Measurements from ENCODE around the gene NXPH3.
"Not testable (repeated sequence)": the region's sequence is repeated elsewhere in the genome, so short reads cannot be mapped to it uniquely, and the experiment has no call there.

NXPH3 gene

GRCh38 chr17:49575679-49576087, at the start of gene NXPH3:
Gene NXPH3 (plus strand): TSS chr17:49575871. CDS start chr17:49576220, 349 bp downstream.
- DNase-seq, result peak; percentile 78

- DNase-seq, result no peak
These were observed 47.6 kb upstream of the NXPH3 start for GRCh38 chr17:49527927-49528651.

- no peak for DNase-seq
These were observed 46.7 kb upstream of the NXPH3 start for GRCh38 chr17:49528966-49529365.

DNA sequence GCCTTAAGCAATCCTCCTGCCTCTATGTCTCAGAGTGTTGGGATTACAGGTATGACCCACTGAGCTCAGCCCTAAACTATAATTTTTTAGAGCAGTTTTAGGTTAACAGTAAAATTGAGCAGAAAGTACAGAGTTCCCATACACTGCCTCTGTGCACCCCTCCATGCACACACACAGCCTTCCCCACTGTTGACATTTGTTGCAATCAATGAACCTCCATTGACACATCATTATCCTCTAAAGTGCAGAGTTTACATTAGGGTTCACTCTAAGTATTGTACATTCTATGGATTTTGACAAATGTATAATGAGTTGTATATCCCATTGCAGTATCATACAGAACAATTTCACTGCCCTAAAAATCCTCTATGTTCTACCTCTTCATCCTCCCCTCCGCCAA, 45.6 kb upstream of the NXPH3 start:
- no peak for DNase-seq

GRCh38 chr17:49543860-49544259, 31.8 kb upstream of the NXPH3 start:
- DNase-seq, result no peak

DNA sequence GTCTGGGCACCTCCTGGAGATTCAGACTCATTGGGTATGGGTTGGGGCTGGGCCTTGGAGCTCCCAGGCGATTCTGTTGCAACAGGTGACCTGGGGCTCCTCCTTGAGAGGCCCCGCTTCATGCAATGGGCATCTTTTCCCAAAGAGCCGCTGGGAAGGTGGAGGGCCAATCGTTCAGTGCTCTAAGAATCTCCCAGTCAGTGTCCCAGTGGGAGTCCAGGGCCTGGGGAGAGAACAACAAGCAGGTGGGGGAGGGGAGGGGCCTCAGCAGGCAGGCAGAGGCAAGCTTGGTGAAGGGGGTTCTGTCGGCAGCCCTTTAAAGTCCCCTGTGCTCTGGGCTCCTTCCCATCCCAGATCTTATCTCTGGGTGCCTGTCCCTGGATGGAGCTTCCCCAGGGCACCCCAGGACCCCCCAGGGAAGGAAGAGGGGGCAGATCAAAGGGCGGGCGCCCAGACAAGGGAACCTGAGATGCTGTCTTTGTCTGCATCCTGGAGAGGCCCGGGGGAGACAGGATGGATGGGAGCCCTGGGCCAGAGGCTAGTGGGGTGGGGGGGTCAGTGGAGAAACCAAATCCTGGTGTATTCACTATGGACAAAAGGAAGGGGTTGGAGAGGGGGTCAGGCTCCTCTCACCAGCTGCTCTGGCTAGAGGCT, 30.5 kb upstream of the NXPH3 start:
- no peak for DNase-seq

GRCh38 chr17:49545806-49546545, 29.7 kb upstream of the NXPH3 start:
- no peak for DNase-seq

GRCh38 chr17:49546546-49547535, 28.8 kb upstream of the NXPH3 start:
- no peak for DNase-seq

DNA sequence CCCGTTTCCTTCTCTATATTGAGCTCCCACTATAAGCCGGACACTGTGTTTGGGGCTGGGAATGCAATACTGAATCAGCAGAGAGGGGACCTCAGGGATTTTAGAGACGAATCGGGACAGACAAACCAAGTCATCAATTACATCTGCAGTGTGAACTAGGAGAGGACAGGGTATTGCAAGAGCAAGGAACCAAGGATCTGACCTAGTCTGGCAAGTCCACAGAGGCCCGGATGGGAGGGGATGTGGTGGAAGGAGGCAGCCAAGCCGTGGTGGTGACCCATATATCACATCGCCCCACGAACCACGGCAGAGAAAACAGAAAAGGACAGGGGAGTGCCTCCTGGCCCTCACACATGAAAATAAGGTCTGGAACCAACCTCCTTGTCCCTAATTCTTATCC, 28.1 kb upstream of the NXPH3 start:
- DNase-seq, result no peak

GRCh38 chr17:49548051-49548505, 27.6 kb upstream of the NXPH3 start:
- DNase-seq, result no peak

DNA sequence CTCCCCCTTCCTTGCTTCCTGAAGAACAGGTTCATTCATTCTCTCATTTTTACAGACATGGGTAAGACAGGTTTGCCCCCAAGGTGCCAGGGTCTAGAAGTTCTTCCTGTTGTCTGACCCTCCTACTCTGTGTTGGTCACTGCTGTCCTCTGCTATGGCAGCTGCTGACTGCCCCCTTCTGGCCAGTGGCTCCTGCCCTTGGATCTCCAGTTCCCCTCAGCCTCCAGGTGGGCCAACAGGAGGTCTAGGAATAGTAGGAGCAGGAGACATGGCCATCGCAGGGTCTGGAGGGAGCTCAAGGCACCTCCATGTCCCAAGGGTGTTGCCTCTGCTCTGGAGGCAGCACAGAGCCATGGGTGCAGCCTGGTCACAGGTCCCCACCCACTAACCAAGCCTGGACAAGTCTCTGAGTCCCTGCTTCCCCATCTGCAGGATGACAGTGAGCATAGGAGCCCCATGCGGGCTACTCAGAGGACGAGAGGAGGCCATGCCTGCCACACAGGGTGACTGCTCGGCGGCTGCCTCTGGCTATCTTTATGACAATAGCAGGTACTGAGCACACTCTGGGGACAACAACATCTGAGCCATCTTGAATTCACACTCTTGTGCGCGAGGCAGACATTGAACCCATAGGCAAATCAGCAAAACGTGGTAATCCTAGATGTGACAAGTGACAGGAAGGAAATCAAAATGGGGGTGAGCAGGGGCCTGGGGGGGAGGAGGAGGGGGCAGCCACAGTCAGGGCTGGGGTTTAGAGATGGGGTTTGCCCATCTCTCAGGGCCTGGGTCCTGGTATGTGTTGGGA, 27.0 kb upstream of the NXPH3 start:
- DNase-seq, result peak; percentile 56

GRCh38 chr17:49549311-49549605, 26.4 kb upstream of the NXPH3 start:
- no peak for DNase-seq

DNA sequence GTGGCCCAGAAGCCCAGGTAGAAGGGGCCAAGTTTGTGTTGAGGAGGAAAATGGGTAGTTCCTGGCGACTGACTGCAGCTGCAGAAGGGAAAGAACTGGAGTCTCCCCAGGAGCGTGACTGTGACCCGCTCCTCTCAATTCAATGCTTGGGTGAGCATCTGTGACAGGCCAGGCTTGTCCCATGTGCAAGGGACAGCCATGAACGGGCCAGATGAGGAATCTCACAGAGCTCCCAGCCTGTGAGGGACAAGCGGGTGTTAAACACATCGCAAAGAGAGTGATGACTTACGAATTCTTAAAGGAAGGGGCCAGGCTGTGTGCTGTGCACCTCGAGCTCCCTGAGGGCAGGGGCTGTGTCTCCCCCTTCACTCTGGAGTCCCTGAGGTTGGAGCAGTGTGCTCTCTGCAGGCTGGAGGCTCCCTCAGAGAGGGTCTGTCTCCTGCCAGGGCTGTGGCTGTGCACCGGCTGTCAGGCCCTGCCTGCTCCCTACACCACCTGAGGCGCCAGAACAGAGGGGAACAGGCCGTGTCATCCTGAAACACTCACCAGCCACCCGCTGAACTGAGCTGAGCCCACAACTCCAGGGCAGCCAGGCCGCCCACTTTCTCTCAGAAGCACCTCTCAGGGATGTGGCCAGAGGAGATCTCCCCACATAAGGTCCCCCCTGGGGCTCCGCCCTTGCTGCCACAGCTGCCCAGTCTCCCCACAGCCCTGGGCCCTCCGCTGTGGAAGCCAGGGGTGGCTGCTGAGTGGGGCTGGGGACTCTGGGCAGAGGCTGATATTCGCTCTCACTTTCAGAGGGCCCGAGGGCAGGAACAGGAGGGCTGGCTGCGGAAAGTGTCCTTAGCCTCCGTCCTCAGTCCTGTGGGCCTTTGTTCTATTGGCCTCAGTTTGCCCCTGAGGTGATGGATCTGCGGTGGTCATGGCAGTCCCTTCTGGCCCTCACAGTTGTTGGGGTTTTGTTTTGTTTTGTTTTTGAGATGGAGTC, 25.7 kb upstream of the NXPH3 start:
- no peak for DNase-seq

DNA sequence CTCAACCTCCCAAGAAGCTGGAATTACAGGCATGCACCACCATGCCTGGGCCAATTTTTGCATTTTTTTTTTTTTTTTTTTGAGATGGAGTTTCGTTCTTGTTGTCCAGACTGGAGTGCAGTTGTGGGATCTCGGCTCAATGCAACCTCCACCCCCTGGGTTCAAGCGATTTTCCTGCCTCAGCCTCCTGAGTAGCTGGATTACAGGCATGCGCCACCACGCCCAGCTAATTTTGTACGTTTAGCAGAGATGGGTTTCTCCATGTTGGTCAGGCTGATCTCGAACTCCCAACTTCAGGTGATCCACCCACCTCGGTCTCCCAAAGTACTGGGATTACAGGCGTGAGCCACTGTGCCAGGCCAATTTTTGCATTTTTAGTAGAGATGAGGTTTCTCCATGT, 24.9 kb upstream of the NXPH3 start:
- DNase-seq, result not testable (repeated sequence)

GRCh38 chr17:49551221-49552069, 24.2 kb upstream of the NXPH3 start:
- no peak for DNase-seq

DNA sequence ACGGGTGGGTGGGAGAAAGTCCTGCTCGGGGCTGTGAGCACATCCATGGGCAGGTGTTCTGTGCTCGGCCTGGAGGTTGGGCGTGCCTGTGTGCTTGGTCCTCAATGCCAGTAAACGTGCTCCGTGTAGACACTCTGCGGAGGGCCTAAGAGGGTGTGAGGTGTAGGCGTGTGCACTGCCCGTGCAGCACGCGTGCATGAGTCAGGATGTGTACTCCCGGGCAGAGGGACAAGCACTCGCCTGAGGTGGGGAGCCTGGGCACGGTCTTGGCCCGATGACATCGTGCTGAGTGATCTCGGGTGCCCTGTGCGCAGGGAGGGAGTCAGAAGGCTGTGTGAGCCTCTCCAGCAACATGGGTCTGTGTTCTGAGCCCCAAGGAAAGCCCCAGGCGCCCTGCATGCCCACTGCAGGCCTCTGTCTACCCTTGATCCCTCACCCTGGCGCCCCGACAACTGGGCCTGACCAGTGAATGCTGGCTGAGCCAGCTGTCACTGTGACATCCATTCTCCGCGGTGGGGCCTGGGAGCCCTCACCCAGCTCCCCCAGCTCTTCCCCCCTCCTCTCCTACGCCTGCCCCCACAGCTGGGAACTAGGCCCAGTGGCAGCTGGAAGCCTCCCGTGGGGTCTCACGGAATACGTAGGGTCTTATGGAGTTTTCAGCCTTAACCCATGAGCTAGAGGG, 23.5 kb upstream of the NXPH3 start:
- no peak for DNase-seq

DNA sequence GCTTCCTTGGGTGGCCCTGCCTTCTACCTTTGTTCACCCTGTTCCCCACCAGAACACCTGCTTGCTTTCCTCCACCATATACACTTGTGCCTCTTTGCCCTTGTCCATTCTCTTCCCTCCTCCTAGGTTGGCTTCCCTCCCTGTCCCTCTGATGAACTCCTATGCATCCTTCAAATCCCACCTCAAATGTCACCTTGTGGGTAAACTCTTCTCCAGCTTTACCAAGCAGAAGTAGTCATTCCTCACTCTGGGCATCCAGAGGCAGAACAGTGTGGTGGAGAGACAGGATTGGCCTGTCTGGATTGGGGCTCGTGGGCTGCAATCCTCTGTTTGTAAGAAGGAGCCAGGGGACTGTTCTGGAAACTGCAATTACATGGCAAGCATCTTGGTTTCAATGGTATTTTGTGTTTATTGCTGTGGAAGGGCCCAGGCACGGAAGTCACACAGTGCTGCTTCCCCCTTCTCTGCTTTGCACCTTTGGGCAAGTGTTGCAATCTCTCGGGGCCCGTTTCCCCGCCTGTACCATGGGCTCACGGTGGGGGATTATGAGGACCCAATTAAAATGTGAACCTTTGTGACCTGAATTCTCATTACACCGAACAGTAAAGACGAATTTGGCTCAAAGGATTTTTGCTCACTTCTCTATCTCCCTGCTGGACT, 21.9 kb upstream of the NXPH3 start:
- DNase-seq, result no peak

DNA sequence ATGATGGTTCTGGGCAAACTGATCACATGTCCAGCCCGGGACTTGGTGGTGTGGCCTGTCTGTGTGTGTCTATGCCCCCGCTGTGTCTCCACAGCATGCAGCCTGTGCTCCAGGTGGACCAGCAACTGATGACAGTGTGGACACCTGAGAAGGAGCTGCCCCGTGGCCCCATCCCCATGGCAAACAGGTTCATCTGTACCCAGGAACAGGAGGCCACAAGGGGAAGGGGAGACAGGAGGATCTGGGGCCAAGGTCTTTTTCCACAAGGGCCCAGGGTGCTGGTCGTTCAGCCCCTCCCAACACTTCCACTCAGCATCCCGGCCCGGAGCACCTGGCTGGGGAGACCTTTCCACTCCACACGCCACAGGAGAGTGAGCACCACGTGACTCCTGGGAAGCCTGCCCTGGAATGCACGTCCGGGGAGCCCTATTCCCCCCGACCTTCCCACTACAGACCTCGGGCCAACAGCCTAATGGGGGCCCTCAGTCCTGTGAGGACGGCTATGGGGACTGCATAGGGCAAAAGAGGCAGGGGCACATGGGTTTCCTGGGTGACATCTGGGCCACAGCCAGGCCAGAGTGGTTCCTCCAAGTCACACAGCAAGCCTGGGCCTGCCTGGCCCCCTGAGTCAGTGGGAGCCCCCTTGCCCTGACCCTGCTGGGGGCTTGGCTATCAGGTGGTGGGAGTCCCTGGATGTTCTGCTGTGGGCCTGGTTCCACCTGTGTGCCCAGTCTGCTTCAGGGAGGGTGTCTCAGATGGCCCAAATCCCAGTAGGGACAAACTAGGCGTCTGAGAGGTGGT, 20.8 kb upstream of the NXPH3 start:
- no peak for DNase-seq

All from 8988T (cell line).